ENCODE data around the gene ITGA6. TPM values are rescaled to one million over a fixed set of nuclear protein-coding genes. Genes with fewer than 3 reads are reported as not detected.
A peak's percentile ranks its signal among the peaks of the same experiment; 100 is the strongest.

Gene ITGA6
- total RNA-seq, 1 donor from 2014 or later: 0.68 TPM

- H3K36me3 Mint-ChIP-seq (ENCODE audit: low read depth): no peaks in the 10 kb centered on the region
- intact Hi-C loops (cut with micrococcal nuclease): no loop called here
- no peak overlapping the region for H3K4me3 Mint-ChIP-seq
Measured at GRCh38 chr2:172404824-172405223, 22.6 kb upstream of the ITGA6 start.

GRCh38 chr2:172405673-172406072 lies 21.7 kb upstream of the ITGA6 start:
- intact Hi-C loops (cut with micrococcal nuclease): no loop called here
- H3K4me3 Mint-ChIP-seq: no peak overlapping the region
- H3K9me3 Mint-ChIP-seq: no peaks in the 10 kb centered on the region

More at GRCh38 chr2:172404824-172405223, 22.6 kb upstream of the ITGA6 start:
- Mint-ChIP-seq H3K27me3 (peaks cover 18% of the 10 kb centered on the region), H3K27ac (no peak overlapping the region), H3K4me1 (no peaks in the 10 kb centered on the region), H3K9me3 (no peaks in the 10 kb centered on the region)
- DNase-seq: no peak

GRCh38 chr2:172408143-172408766 lies 19.1 kb upstream of the ITGA6 start:
- Mint-ChIP-seq H3K27ac (no peak overlapping the region), H3K4me1 (no peaks in the 10 kb centered on the region), H3K4me3 (no peak overlapping the region), H3K36me3 (ENCODE audit: low read depth) (no peaks in the 10 kb centered on the region), H3K9me3 (no peaks in the 10 kb centered on the region), H3K27me3 (peaks cover 22% of the 10 kb centered on the region)
- intact Hi-C loops (cut with micrococcal nuclease): no loop called here
- DNase-seq: no peak

More at GRCh38 chr2:172405673-172406072, 21.7 kb upstream of the ITGA6 start:
- Mint-ChIP-seq H3K36me3 (ENCODE audit: low read depth) (no peaks in the 10 kb centered on the region), H3K27ac (no peak overlapping the region), H3K4me1 (no peaks in the 10 kb centered on the region), H3K27me3 (peaks cover 18% of the 10 kb centered on the region)
- no peak for DNase-seq

GRCh38 chr2:172409042-172409441 lies 18.3 kb upstream of the ITGA6 start:
- Mint-ChIP-seq H3K27me3 (peaks cover 24% of the 10 kb centered on the region), H3K9me3 (no peaks in the 10 kb centered on the region), H3K36me3 (ENCODE audit: low read depth) (no peaks in the 10 kb centered on the region), H3K4me1 (no peaks in the 10 kb centered on the region), H3K27ac (no peak overlapping the region), H3K4me3 (no peak overlapping the region)
- intact Hi-C loops (cut with micrococcal nuclease): no loop called here
- DNase-seq: no peak

- H3K4me1 Mint-ChIP-seq: no peaks in the 10 kb centered on the region
- no peak overlapping the region for H3K4me3 Mint-ChIP-seq
- peaks cover 19% of the 10 kb centered on the region for H3K27me3 Mint-ChIP-seq
- DNase-seq: no peak
- no peaks in the 10 kb centered on the region for H3K36me3 Mint-ChIP-seq (ENCODE audit: low read depth)
- peaks cover 3% of the 10 kb centered on the region for H3K9me3 Mint-ChIP-seq
- intact Hi-C loops (cut with micrococcal nuclease): no loop called here
- no peak overlapping the region for H3K27ac Mint-ChIP-seq
Measured at GRCh38 chr2:172412984-172413492, 14.3 kb upstream of the ITGA6 start.

- Mint-ChIP-seq H3K36me3 (ENCODE audit: low read depth) (no peaks in the 10 kb centered on the region), H3K27ac (no peak overlapping the region), H3K4me3 (no peak overlapping the region), H3K9me3 (peaks cover 13% of the 10 kb centered on the region), H3K27me3 (peaks cover 21% of the 10 kb centered on the region), H3K4me1 (no peaks in the 10 kb centered on the region)
- intact Hi-C loops (cut with micrococcal nuclease): no loop called here
- no peak for DNase-seq
Measured at GRCh38 chr2:172415157-172415864, 12.1 kb upstream of the ITGA6 start.

- intact Hi-C loops (cut with micrococcal nuclease): no loop called here
- no peaks in the 10 kb centered on the region for H3K36me3 Mint-ChIP-seq (ENCODE audit: low read depth)
- no peaks in the 10 kb centered on the region for H3K4me1 Mint-ChIP-seq
- H3K4me3 Mint-ChIP-seq: no peak overlapping the region
- H3K27ac Mint-ChIP-seq: no peak overlapping the region
- peaks cover 13% of the 10 kb centered on the region for H3K9me3 Mint-ChIP-seq
- DNase-seq: no peak
- peaks cover 25% of the 10 kb centered on the region for H3K27me3 Mint-ChIP-seq
Measured at GRCh38 chr2:172415865-172416183, 11.6 kb upstream of the ITGA6 start.

GRCh38 chr2:172416447-172417058 lies 10.8 kb upstream of the ITGA6 start:
- Mint-ChIP-seq H3K27ac (no peak overlapping the region), H3K27me3 (peaks cover 29% of the 10 kb centered on the region), H3K4me3 (no peak overlapping the region), H3K9me3 (peaks cover 13% of the 10 kb centered on the region), H3K36me3 (ENCODE audit: low read depth) (no peaks in the 10 kb centered on the region), H3K4me1 (no peaks in the 10 kb centered on the region)
- DNase-seq: no peak
- intact Hi-C loops (cut with micrococcal nuclease): no loop called here

GRCh38 chr2:172420216-172420615 lies 7.2 kb upstream of the ITGA6 start:
- intact Hi-C loops (cut with micrococcal nuclease): no loop called here
- DNase-seq: no peak
- Mint-ChIP-seq H3K36me3 (ENCODE audit: low read depth) (no peaks in the 10 kb centered on the region), H3K27me3 (peaks cover 41% of the 10 kb centered on the region), H3K27ac (no peak overlapping the region), H3K9me3 (peaks cover 13% of the 10 kb centered on the region), H3K4me1 (peaks cover 7% of the 10 kb centered on the region), H3K4me3 (no peak overlapping the region)

GRCh38 chr2:172423160-172423559 lies 4.2 kb upstream of the ITGA6 start:
- peaks cover 56% of the 10 kb centered on the region for H3K27me3 Mint-ChIP-seq
- intact Hi-C loops (cut with micrococcal nuclease): no loop called here
- peaks cover 12% of the 10 kb centered on the region for H3K4me1 Mint-ChIP-seq
- H3K36me3 Mint-ChIP-seq (ENCODE audit: low read depth): no peaks in the 10 kb centered on the region
- H3K4me3 Mint-ChIP-seq: no peak overlapping the region
- peak overlapping the region; percentile 25 for H3K27ac Mint-ChIP-seq
- DNase-seq: no peak
- peaks cover 11% of the 10 kb centered on the region for H3K9me3 Mint-ChIP-seq

- peaks cover 2% of the 10 kb centered on the region for H3K36me3 Mint-ChIP-seq (ENCODE audit: low read depth)
- no peak for DNase-seq
- H3K27me3 Mint-ChIP-seq: peaks cover 67% of the 10 kb centered on the region
- no peak overlapping the region for H3K4me3 Mint-ChIP-seq
- no peaks in the 10 kb centered on the region for H3K9me3 Mint-ChIP-seq
- intact Hi-C loops (cut with micrococcal nuclease): loop anchor here (5.0 kb wide), 1 partner anchor 328 kb away; no protein-coding TSS in a partner anchor
- peaks cover 19% of the 10 kb centered on the region for H3K4me1 Mint-ChIP-seq
- H3K27ac Mint-ChIP-seq: no peak overlapping the region
Measured at GRCh38 chr2:172425336-172425735, 2.0 kb upstream of the ITGA6 start.

- H3K9me3 Mint-ChIP-seq: no peaks in the 10 kb centered on the region
- peaks cover 69% of the 10 kb centered on the region for H3K27me3 Mint-ChIP-seq
- no peak for DNase-seq
- H3K4me3 Mint-ChIP-seq: peak overlapping the region; percentile 72
- peaks cover 2% of the 10 kb centered on the region for H3K36me3 Mint-ChIP-seq (ENCODE audit: low read depth)
- intact Hi-C loops (cut with micrococcal nuclease): loop anchor here (5.0 kb wide), 1 partner anchor 329 kb away; no protein-coding TSS in a partner anchor
- peaks cover 22% of the 10 kb centered on the region for H3K4me1 Mint-ChIP-seq
- H3K27ac Mint-ChIP-seq: no peak overlapping the region
Measured at GRCh38 chr2:172426635-172427255, 641 bp upstream of the ITGA6 start.

- no peak overlapping the region for H3K27ac Mint-ChIP-seq
- DNase-seq: peak; percentile 81
- intact Hi-C loops (cut with micrococcal nuclease): loop anchor here (1.0 to 5.0 kb wide), 3 partner anchors 9 to 331 kb away; no protein-coding TSS in a partner anchor
- H3K27me3 Mint-ChIP-seq: peaks cover 69% of the 10 kb centered on the region
- H3K9me3 Mint-ChIP-seq: no peaks in the 10 kb centered on the region
- peaks cover 16% of the 10 kb centered on the region for H3K4me1 Mint-ChIP-seq
- H3K4me3 Mint-ChIP-seq: peak overlapping the region; percentile 79
- H3K36me3 Mint-ChIP-seq (ENCODE audit: low read depth): peaks cover 2% of the 10 kb centered on the region
Measured at GRCh38 chr2:172427990-172428831, 825 bp downstream of the ITGA6 start.

Data from activated CD4-positive, alpha-beta T cell treated with anti-CD3 and anti-CD28 coated beads, Interleukin-2, amount 10 ng/mL, durations not matched to agents 24 days and 14 days (primary cell).